Measurements from ENCODE around the gene WNK2.
"Not testable (repeated sequence)": the region's sequence is repeated elsewhere in the genome, so short reads cannot be mapped to it uniquely, and the experiment has no call there.

WNK2 gene

GRCh38 chr9:93183663-93184431 is at the start of gene WNK2:
TSS of gene WNK2 (plus strand) at chr9:93184139. CDS start at chr9:93184930, 791 bp downstream.
- DNase-seq (ENCODE audit: low read depth), result peak; percentile 24

GRCh38 chr9:93134740-93135444 is 49.0 kb upstream of the WNK2 start:
- no peak for DNase-seq (ENCODE audit: low read depth)

- no peak for DNase-seq (ENCODE audit: low read depth)
These were observed 47.9 kb upstream of the WNK2 start for GRCh38 chr9:93136011-93136440.

GRCh38 chr9:93137362-93137761 is 46.6 kb upstream of the WNK2 start:
- DNase-seq (ENCODE audit: low read depth), result no peak

GRCh38 chr9:93138171-93138764 is 45.7 kb upstream of the WNK2 start:
- DNase-seq (ENCODE audit: low read depth), result no peak

GRCh38 chr9:93139365-93140182 is 44.4 kb upstream of the WNK2 start:
- no peak for DNase-seq (ENCODE audit: low read depth)

GRCh38 chr9:93141771-93142483 is 42.0 kb upstream of the WNK2 start:
- DNase-seq (ENCODE audit: low read depth), result no peak

GRCh38 chr9:93143830-93144530 is 40.0 kb upstream of the WNK2 start:
- peak; percentile 24 for DNase-seq (ENCODE audit: low read depth)

- not testable (repeated sequence) for DNase-seq (ENCODE audit: low read depth)
These were observed 37.2 kb upstream of the WNK2 start for GRCh38 chr9:93146696-93147095.

- DNase-seq (ENCODE audit: low read depth), result no peak
These were observed 36.3 kb upstream of the WNK2 start for GRCh38 chr9:93147632-93148031.

- no peak for DNase-seq (ENCODE audit: low read depth)
These were observed 35.2 kb upstream of the WNK2 start for GRCh38 chr9:93148721-93149120.

GRCh38 chr9:93149361-93149760 is 34.6 kb upstream of the WNK2 start:
- DNase-seq (ENCODE audit: low read depth), result no peak

GRCh38 chr9:93151097-93151784 is 32.7 kb upstream of the WNK2 start:
- DNase-seq (ENCODE audit: low read depth), result no peak

- DNase-seq (ENCODE audit: low read depth), result no peak
These were observed 29.5 kb upstream of the WNK2 start for GRCh38 chr9:93154293-93154903.

- DNase-seq (ENCODE audit: low read depth), result no peak
These were observed 28.0 kb upstream of the WNK2 start for GRCh38 chr9:93155716-93156474.

- no peak for DNase-seq (ENCODE audit: low read depth)
These were observed 27.4 kb upstream of the WNK2 start for GRCh38 chr9:93156475-93157008.

GRCh38 chr9:93159601-93160471 is 24.1 kb upstream of the WNK2 start:
- DNase-seq (ENCODE audit: low read depth), result peak; percentile 59
